Fibroblast of mammary gland (primary cell): ENCODE data around the gene CDC45.

ENCODE experiments used
- DNase-seq: peaks from one replicate; pipeline ENCODE4 v3.0.0-alpha.2; 2010; ENCODE audit warnings: low read depth
- H3K4me3 ChIP-seq: 2 replicates; pipeline ENCODE4 v1.5.1; 2011; ENCODE audit warnings: low read depth, mild to moderate bottlenecking, low read length, moderate library complexity; ENCODE audit not compliant: control insufficient read depth
- CTCF ChIP-seq: conservative IDR thresholded peaks from 2 replicates; pipeline ENCODE4 v1.5.1; 2011; ENCODE audit warnings: low read depth, low read length, inconsistent platforms; ENCODE audit not compliant: control insufficient read depth, insufficient read depth

CDC45 gene

GRCh38 chr22:19499236-19499879 lies 19.6 kb downstream of the CDC45 start:
- TF ChIP-seq CTCF: no peak
- no peak for DNase-seq

GRCh38 chr22:19499880-19500242 lies 20.1 kb downstream of the CDC45 start:
- no peak for DNase-seq
- no peak overlapping the region for H3K4me3 ChIP-seq
- TF ChIP-seq CTCF: no peak

More at GRCh38 chr22:19499236-19499879, 19.6 kb downstream of the CDC45 start:
- H3K4me3 ChIP-seq: no peak overlapping the region

- no peak overlapping the region for H3K4me3 ChIP-seq
- no peak for DNase-seq
- TF ChIP-seq CTCF: no peak
These were observed 22.3 kb downstream of the CDC45 start for GRCh38 chr22:19501897-19502447.

- DNase-seq: no peak
- no peak for TF ChIP-seq CTCF
- no peak overlapping the region for H3K4me3 ChIP-seq
These were observed 23.6 kb downstream of the CDC45 start for GRCh38 chr22:19503367-19503766.

- TF ChIP-seq CTCF: no peak
- DNase-seq: no peak
These were observed 24.1 kb downstream of the CDC45 start for GRCh38 chr22:19503869-19504268.

GRCh38 chr22:19504900-19505734 lies 25.4 kb downstream of the CDC45 start:
- H3K4me3 ChIP-seq: no peak overlapping the region
- DNase-seq: no peak
- no peak for TF ChIP-seq CTCF

More at GRCh38 chr22:19503869-19504268, 24.1 kb downstream of the CDC45 start:
- H3K4me3 ChIP-seq: no peak overlapping the region
